Chondrocyte (in vitro differentiated cells): ENCODE measurements around the gene SPATA19. TPM values are rescaled to one million over a fixed set of nuclear protein-coding genes. Genes with fewer than 3 reads are reported as not detected.

Experiments used
- DNase-seq: peaks from one replicate; pipeline ENCODE4 v3.0.0; 2021; ENCODE audit warnings: mixed read lengths, low spot score
- H3K27ac Mint-ChIP-seq: one replicate; pipeline ENCODE4 v1.8.0; 2021; ENCODE audit warnings: mild to moderate bottlenecking, moderate library complexity, mixed read lengths; ENCODE audit not compliant: unreplicated experiment
- H3K27me3 Mint-ChIP-seq: 2 replicates; pipeline ENCODE4 v1.8.0; 2021; ENCODE audit warnings: low read depth, mixed read lengths
- H3K36me3 Mint-ChIP-seq: 2 replicates; pipeline ENCODE4 v1.8.0; 2021; ENCODE audit warnings: low read depth, mixed read lengths
- H3K4me1 Mint-ChIP-seq: 2 replicates; pipeline ENCODE4 v1.8.0; 2021; ENCODE audit warnings: low read depth, mild to moderate bottlenecking, mixed read lengths
- H3K4me3 Mint-ChIP-seq: one replicate; pipeline ENCODE4 v1.8.0; 2021; ENCODE audit warnings: mild to moderate bottlenecking, moderate library complexity, mixed read lengths; ENCODE audit not compliant: unreplicated experiment
- H3K9me3 Mint-ChIP-seq: 2 replicates; pipeline ENCODE4 v1.8.0; 2021; ENCODE audit warnings: low read depth, mixed read lengths
- total RNA-seq: library from RNA; stranded (reverse); gene quantifications from 3 replicates; pipeline ENCODE4 v1.2.1, GENCODE V29; 2021
- TF ChIP-seq, protein P1 (sequence below): fragments of 200-600 bp; sonication (generic); IDR thresholded peaks from 2 replicates; pipeline ENCODE4 v1.5.0; 2021; ENCODE audit warnings: antibody characterized with exemption, mild to moderate bottlenecking, moderate library complexity

Gene SPATA19
- total RNA-seq, 1 donor from 2014 or later = not detected

DNA sequence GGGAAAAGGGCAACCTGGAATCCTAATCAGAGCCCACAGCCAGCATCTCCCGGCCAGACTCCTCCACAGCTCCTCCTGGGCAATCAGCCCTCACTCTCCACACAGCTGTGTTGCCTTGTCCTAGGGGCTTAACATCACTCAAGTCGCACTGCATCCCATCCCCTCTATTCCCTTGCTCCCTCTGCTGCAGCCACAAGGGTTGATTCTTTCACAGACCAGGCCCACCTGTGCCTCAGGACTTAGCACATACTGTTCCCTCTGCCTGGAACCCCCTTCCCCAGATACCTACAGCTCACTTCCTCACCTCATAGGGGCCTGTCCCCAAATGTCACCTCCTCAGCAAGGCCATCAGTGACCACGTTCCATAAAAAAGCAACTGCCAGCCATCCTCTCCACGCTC is 18.4 kb downstream of the SPATA19 start:
- H3K4me1 Mint-ChIP-seq = no peaks in the 10 kb centered on the region
- no peak overlapping the region for H3K4me3 Mint-ChIP-seq
- peaks cover 19% of the 10 kb centered on the region for H3K27me3 Mint-ChIP-seq
- H3K9me3 Mint-ChIP-seq = no peaks in the 10 kb centered on the region
- H3K27ac Mint-ChIP-seq = no peak overlapping the region
- no peak for DNase-seq
- TF ChIP-seq, protein P1, sequence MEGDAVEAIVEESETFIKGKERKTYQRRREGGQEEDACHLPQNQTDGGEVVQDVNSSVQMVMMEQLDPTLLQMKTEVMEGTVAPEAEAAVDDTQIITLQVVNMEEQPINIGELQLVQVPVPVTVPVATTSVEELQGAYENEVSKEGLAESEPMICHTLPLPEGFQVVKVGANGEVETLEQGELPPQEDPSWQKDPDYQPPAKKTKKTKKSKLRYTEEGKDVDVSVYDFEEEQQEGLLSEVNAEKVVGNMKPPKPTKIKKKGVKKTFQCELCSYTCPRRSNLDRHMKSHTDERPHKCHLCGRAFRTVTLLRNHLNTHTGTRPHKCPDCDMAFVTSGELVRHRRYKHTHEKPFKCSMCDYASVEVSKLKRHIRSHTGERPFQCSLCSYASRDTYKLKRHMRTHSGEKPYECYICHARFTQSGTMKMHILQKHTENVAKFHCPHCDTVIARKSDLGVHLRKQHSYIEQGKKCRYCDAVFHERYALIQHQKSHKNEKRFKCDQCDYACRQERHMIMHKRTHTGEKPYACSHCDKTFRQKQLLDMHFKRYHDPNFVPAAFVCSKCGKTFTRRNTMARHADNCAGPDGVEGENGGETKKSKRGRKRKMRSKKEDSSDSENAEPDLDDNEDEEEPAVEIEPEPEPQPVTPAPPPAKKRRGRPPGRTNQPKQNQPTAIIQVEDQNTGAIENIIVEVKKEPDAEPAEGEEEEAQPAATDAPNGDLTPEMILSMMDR = no peak
- H3K36me3 Mint-ChIP-seq = no peaks in the 10 kb centered on the region

DNA sequence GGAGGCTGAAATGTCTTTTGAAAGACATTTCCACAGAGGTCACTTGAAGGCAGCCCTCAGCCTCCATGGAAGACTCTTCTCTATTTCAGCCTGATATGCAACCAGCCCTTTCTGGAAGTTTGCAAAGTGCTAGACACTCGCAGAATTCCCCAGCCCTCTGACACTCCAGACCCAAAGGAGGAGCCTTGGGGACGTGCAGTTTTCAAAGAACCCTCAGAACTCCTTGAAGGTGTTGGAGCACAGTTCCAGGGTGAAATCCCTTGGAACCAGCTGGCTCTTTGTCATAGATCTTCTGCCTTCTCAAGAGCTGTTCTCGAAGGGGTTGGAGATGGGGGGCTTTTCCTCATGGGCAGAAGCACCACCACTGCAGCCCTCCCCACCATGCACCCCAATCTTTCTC is 19.6 kb downstream of the SPATA19 start:
- TF ChIP-seq, protein P1 = no peak
- H3K27ac Mint-ChIP-seq = no peak overlapping the region
- H3K4me1 Mint-ChIP-seq = no peaks in the 10 kb centered on the region
- no peaks in the 10 kb centered on the region for H3K36me3 Mint-ChIP-seq
- DNase-seq = no peak
- H3K27me3 Mint-ChIP-seq = peaks cover 22% of the 10 kb centered on the region
- H3K9me3 Mint-ChIP-seq = no peaks in the 10 kb centered on the region
- H3K4me3 Mint-ChIP-seq = no peak overlapping the region

DNA sequence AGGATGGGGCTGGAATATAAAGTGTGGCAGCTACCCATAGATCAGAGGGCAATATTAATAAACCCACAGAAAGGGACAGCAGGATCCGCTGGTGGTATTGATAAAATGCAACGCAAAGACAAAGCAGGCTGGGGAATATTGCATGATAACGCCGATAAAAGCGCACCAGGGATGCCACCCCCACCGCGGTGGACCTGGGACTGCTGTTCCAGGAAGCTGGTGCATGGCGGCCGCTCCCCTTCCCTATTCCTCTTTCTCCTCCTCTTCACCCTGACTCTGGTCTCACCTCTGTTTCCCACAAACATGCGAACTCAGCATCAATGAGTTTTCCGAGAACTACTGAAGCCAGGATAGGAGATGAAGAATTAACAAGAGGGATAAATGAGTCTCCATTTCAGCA is 20.2 kb downstream of the SPATA19 start:
- no peaks in the 10 kb centered on the region for H3K9me3 Mint-ChIP-seq
- H3K4me3 Mint-ChIP-seq = no peak overlapping the region
- H3K36me3 Mint-ChIP-seq = no peaks in the 10 kb centered on the region
- TF ChIP-seq, protein P1 = no peak
- no peaks in the 10 kb centered on the region for H3K4me1 Mint-ChIP-seq
- peaks cover 23% of the 10 kb centered on the region for H3K27me3 Mint-ChIP-seq
- no peak overlapping the region for H3K27ac Mint-ChIP-seq
- DNase-seq = no peak

DNA sequence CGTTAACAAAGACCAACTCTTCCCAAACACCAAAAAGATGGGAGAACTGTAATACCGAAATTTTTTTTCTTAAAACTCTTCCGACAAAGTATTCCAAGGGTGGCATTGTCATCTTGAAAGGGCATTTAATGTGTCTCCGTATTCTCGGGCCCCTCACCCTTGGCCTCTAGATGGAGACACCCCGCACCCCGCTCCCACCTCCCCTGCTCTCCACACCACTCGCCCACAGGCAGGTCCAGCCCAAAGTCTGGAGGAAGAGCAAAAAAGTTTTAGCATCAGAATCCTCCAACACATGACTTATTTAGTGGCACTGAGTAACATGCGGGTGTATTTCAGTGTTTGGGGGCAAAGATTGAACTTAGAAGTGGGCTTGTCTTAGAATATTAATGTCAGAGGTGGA is 20.7 kb downstream of the SPATA19 start:
- Mint-ChIP-seq H3K4me3 (no peak overlapping the region), H3K9me3 (no peaks in the 10 kb centered on the region)

DNA sequence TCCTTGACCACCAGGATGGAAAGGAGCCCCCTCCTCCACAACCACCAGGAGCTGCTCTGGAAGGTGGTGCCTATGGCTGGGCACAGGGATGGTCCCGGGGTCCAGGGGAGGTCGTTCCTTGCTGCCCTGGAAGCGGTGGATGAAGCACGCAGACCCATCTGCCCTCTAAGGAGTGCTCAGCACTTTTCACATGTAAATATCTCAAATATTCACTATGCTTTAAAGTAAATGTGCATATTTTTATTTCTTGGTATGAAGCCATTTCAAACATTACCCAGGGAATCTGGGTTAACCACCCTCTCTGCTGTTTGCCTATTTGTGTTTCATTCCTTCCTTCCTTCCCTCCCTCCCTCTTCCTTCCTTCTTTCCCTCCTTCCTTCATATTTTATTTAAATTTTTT is 21.7 kb downstream of the SPATA19 start:
- no peaks in the 10 kb centered on the region for H3K9me3 Mint-ChIP-seq
- DNase-seq = no peak
- H3K27ac Mint-ChIP-seq = no peak overlapping the region
- H3K36me3 Mint-ChIP-seq = no peaks in the 10 kb centered on the region
- TF ChIP-seq, protein P1 = no peak
- H3K4me1 Mint-ChIP-seq = no peaks in the 10 kb centered on the region
- H3K27me3 Mint-ChIP-seq = peaks cover 28% of the 10 kb centered on the region
- H3K4me3 Mint-ChIP-seq = no peak overlapping the region

More for the DNA sequence above, 20.7 kb downstream of the SPATA19 start:
- no peak for DNase-seq
- H3K36me3 Mint-ChIP-seq = no peaks in the 10 kb centered on the region
- TF ChIP-seq, protein P1 = no peak
- no peak overlapping the region for H3K27ac Mint-ChIP-seq
- no peaks in the 10 kb centered on the region for H3K4me1 Mint-ChIP-seq
- peaks cover 28% of the 10 kb centered on the region for H3K27me3 Mint-ChIP-seq
